Epithelial cell of proximal tubule (primary cell): ENCODE measurements around the gene PAPPA. TPM values are rescaled to one million over a fixed set of nuclear protein-coding genes. Genes with fewer than 3 reads are reported as not detected.

Source experiments
- DNase-seq: peaks from one replicate; pipeline ENCODE4 v3.0.0-alpha.2; 2011; ENCODE audit warnings: low read depth
- H3K4me3 ChIP-seq: 2 replicates; pipeline ENCODE4 v1.5.1; 2011; ENCODE audit warnings: low read depth, mild to moderate bottlenecking, low read length
- CTCF ChIP-seq: conservative IDR thresholded peaks from 2 replicates; pipeline ENCODE4 v1.5.1; 2012; ENCODE audit warnings: low read depth, mild to moderate bottlenecking, low read length
- total RNA-seq: library from RNA; depleted of rRNA; stranded (reverse); fragments of >200 nt; gene quantifications from 2 replicates; pipeline ENCODE4 v1.2.3, GENCODE V29; 2015

The PAPPA gene
- total RNA-seq, 1 donor from 2014 or later = 2.5 TPM

GRCh38 chr9:116193636-116194035 is 40.0 kb downstream of the PAPPA start:
- H3K4me3 ChIP-seq = no peak overlapping the region
- TF ChIP-seq CTCF = no peak
- DNase-seq = peak; percentile 39

- no peak overlapping the region for H3K4me3 ChIP-seq
- no peak for TF ChIP-seq CTCF
- no peak for DNase-seq
Measured at GRCh38 chr9:116196806-116197205, 43.2 kb downstream of the PAPPA start.

- no peak for TF ChIP-seq CTCF
- no peak overlapping the region for H3K4me3 ChIP-seq
- DNase-seq = no peak
Measured at GRCh38 chr9:116198344-116198743, 44.8 kb downstream of the PAPPA start.

GRCh38 chr9:116202219-116202912 is 48.8 kb downstream of the PAPPA start:
- H3K4me3 ChIP-seq = no peak overlapping the region
- no peak for DNase-seq
- TF ChIP-seq CTCF = no peak

GRCh38 chr9:116204252-116204882 is 50.8 kb downstream of the PAPPA start:
- no peak overlapping the region for H3K4me3 ChIP-seq
- TF ChIP-seq CTCF = no peak
- no peak for DNase-seq

GRCh38 chr9:116207371-116208111 is 54.0 kb downstream of the PAPPA start:
- H3K4me3 ChIP-seq = no peak overlapping the region
- DNase-seq = no peak
- no peak for TF ChIP-seq CTCF
